Stomach (tissue), 4 donors: ENCODE data around the gene CPLX3.

Experiments used
- POLR2A ChIP-seq, 4 donors: fragments of 450-650 bp; IDR thresholded peaks; one replicate each; pipeline ENCODE4 v1.6.1; 2016; ENCODE audit warnings: antibody characterized with exemption in 4 of 4, control low read depth in 2 of 4, mild to moderate bottlenecking in 1 of 4, moderate library complexity in 1 of 4
- POLR2AphosphoS5 ChIP-seq, 3 donors: sonication (generic); formaldehyde crosslinking; IDR thresholded peaks; one replicate each; pipeline ENCODE4 v1.6.1; 2016; ENCODE audit warnings: antibody characterized with exemption in 3 of 3

DNA sequence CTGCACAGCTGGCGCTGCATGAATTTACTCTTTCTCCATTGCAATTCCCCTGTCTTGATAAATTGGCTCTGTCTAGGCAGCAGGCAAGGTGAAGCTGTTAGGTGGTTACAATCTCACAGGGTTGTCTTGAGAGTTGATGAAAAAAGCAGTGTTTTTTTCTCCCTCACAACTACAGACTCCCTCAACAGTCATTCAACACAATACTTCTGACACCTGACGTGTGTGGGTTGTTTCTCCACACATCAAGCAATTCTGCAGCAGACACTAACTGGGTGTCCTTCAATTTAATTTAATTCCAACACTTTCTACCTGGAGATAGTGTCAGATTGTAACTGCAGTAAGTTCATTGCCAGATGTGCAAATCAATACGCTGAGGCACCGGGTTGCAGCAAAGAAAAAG is 51.8 kb downstream of the CPLX3 start:
- no peak for TF ChIP-seq POLR2A (IDR thresholded peaks at IDR 0.05)
- TF ChIP-seq POLR2AphosphoS5 (IDR thresholded peaks at IDR 0.05): no peak
